Astrocyte (in vitro differentiated cells and primary cell): ENCODE results near the gene GREB1L.

Source experiments
- EZH2 ChIP-seq: IDR thresholded peaks from 2 replicates; pipeline ENCODE4 v1.6.1; 2012; ENCODE audit warnings: mild to moderate bottlenecking, low read length, inconsistent platforms; ENCODE audit not compliant: insufficient read depth
- TF ChIP-seq, protein P1 (sequence below): IDR thresholded peaks from 2 replicates; pipeline ENCODE4 v1.5.1; 2011; ENCODE audit warnings: low read depth, mild to moderate bottlenecking, inconsistent platforms, low read length, moderate library complexity; ENCODE audit not compliant: insufficient read depth

DNA sequence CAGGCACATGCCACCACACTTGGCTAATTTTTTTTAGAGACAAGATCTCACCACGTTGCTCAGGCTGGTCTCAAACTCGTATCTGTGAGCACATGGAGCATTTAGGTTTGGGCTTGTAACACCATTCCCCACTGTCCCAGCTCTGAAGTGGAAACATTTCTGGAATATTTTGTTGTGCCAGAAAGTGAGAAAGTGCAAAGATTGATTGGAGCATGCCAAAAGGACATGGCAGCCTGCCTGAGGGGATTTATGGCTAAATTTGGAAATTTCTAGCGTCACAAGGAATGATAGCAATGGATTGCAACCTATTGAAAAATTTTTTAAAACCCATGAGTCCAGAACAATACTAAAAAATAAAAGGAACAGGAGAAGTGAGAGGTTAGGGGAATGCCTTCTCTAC, 221.7 kb downstream of the GREB1L start:
- TF ChIP-seq, protein P1, sequence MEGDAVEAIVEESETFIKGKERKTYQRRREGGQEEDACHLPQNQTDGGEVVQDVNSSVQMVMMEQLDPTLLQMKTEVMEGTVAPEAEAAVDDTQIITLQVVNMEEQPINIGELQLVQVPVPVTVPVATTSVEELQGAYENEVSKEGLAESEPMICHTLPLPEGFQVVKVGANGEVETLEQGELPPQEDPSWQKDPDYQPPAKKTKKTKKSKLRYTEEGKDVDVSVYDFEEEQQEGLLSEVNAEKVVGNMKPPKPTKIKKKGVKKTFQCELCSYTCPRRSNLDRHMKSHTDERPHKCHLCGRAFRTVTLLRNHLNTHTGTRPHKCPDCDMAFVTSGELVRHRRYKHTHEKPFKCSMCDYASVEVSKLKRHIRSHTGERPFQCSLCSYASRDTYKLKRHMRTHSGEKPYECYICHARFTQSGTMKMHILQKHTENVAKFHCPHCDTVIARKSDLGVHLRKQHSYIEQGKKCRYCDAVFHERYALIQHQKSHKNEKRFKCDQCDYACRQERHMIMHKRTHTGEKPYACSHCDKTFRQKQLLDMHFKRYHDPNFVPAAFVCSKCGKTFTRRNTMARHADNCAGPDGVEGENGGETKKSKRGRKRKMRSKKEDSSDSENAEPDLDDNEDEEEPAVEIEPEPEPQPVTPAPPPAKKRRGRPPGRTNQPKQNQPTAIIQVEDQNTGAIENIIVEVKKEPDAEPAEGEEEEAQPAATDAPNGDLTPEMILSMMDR: no peak
- TF ChIP-seq EZH2: no peak
